Mucosa of stomach (tissue), 1 donor: ENCODE measurements around the gene TUBGCP2.

ENCODE experiments used
- H3K27me3 ChIP-seq: one replicate; pipeline ENCODE4 v1.7.0; 2013; ENCODE audit warnings: mild to moderate bottlenecking, low read length; ENCODE audit not compliant: control insufficient read depth, insufficient read depth
- H3K36me3 ChIP-seq: one replicate; pipeline ENCODE4 v1.7.0; 2013; ENCODE audit warnings: low read length; ENCODE audit not compliant: control insufficient read depth, insufficient read depth
- H3K4me1 ChIP-seq: one replicate; pipeline ENCODE4 v1.7.0; 2013; ENCODE audit warnings: mild to moderate bottlenecking, low read length; ENCODE audit not compliant: control insufficient read depth, insufficient read depth
- H3K4me3 ChIP-seq: one replicate; pipeline ENCODE4 v1.7.0; 2013; ENCODE audit warnings: low read length
- H3K9ac ChIP-seq: one replicate; pipeline ENCODE4 v1.7.0; 2013; ENCODE audit warnings: mild to moderate bottlenecking, low read length, moderate library complexity
- H3K9me3 ChIP-seq: one replicate; pipeline ENCODE4 v1.7.0; 2013; ENCODE audit warnings: mild to moderate bottlenecking, low read length, moderate library complexity; ENCODE audit not compliant: control insufficient read depth
- donor health status: Pancreatic carcinoma.

The TUBGCP2 gene

GRCh38 chr10:133287832-133288500 lies 20.7 kb downstream of the TUBGCP2 start:
- H3K9me3 ChIP-seq, result no peaks in the 10 kb centered on the region
- H3K27me3 ChIP-seq, result no peaks in the 10 kb centered on the region
- H3K36me3 ChIP-seq, result peaks cover 20% of the 10 kb centered on the region
- no peak overlapping the region for H3K4me3 ChIP-seq
- no peaks in the 10 kb centered on the region for H3K4me1 ChIP-seq
- H3K9ac ChIP-seq, result no peak overlapping the region

DNA sequence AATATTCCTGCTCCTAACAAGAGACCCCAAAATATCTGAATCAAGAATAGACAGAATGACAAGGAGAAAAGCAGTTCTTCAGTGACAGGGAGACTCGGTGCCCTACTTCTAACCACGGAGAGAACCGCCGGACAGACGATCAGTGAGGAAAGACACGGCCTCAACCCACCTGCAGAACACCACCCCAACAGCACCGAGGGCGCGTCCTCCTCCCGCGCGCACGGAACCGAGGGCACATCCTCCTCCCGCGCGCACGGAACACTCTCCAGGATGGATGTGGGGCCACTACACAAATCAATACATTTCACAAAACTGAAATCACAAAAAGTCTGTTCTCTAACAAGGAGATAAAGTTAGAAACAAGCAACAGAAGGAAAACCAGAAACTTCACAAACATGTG lies 22.3 kb downstream of the TUBGCP2 start:
- Histone ChIP-seq H3K9me3 (no peaks in the 10 kb centered on the region), H3K4me3 (no peak overlapping the region), H3K4me1 (no peaks in the 10 kb centered on the region), H3K9ac (no peak overlapping the region), H3K27me3 (no peaks in the 10 kb centered on the region), H3K36me3 (peaks cover 13% of the 10 kb centered on the region)

DNA sequence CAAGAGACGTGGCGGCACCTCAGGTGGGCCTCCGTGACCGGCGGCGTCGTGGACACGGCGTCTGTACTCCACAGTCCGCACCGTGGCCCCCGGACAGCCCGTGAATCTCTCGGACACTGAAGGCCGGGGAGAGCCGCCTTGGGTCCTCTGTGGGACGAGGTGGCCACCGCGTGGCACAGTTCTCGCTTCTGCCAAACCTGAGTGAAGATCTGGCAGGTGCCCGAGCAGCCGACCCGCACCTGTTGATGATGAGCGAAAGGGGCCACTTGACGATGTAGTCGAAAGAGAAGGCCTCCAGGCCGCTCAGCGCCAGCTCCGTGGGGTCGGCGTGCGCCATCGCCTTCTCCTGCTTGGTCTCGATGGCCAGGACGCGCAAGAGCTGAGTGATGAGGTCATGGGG lies 23.5 kb downstream of the TUBGCP2 start:
- H3K9me3 ChIP-seq, result no peaks in the 10 kb centered on the region
- H3K9ac ChIP-seq, result no peak overlapping the region
- H3K27me3 ChIP-seq, result no peaks in the 10 kb centered on the region
- H3K4me3 ChIP-seq, result no peak overlapping the region
- H3K36me3 ChIP-seq, result peaks cover 12% of the 10 kb centered on the region
- peaks cover 3% of the 10 kb centered on the region for H3K4me1 ChIP-seq

- Histone ChIP-seq H3K9me3 (no peaks in the 10 kb centered on the region), H3K36me3 (peaks cover 11% of the 10 kb centered on the region), H3K27me3 (no peaks in the 10 kb centered on the region), H3K4me1 (peaks cover 10% of the 10 kb centered on the region), H3K9ac (no peak overlapping the region), H3K4me3 (no peak overlapping the region)
Measured at GRCh38 chr10:133283931-133284330, 24.7 kb downstream of the TUBGCP2 start.

- Histone ChIP-seq H3K27me3 (no peaks in the 10 kb centered on the region), H3K9me3 (no peaks in the 10 kb centered on the region), H3K4me1 (peaks cover 20% of the 10 kb centered on the region), H3K9ac (no peak overlapping the region), H3K4me3 (no peak overlapping the region), H3K36me3 (peaks cover 9% of the 10 kb centered on the region)
Measured at GRCh38 chr10:133282846-133283390, 25.8 kb downstream of the TUBGCP2 start.

- Histone ChIP-seq H3K36me3 (peaks cover 9% of the 10 kb centered on the region), H3K9ac (no peak overlapping the region), H3K4me3 (no peak overlapping the region), H3K27me3 (peaks cover 4% of the 10 kb centered on the region), H3K4me1 (peaks cover 32% of the 10 kb centered on the region), H3K9me3 (no peaks in the 10 kb centered on the region)
Measured at GRCh38 chr10:133281628-133282372, 26.9 kb downstream of the TUBGCP2 start.

DNA sequence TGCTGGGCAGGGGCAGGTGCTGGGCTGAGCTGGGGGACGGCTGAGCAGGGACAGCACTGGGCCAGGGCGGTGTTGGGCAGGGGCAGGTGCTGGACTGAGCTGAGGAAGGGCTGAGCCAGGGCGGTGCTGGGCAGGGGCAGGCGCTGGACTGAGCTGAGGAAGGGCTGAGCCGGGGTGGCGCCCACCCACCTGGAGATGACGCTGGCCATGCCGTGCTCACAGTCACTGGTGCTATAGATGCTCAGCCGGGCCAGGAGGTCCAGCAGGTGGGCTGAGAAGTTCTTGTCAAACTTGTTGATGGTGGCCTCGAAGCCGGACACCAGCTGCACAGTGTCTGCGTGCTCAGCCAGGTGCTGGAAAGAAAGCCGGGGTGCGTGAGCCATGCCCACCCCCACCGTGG lies 27.6 kb downstream of the TUBGCP2 start:
- peaks cover 9% of the 10 kb centered on the region for H3K36me3 ChIP-seq
- no peak overlapping the region for H3K9ac ChIP-seq
- peaks cover 9% of the 10 kb centered on the region for H3K27me3 ChIP-seq
- peaks cover 38% of the 10 kb centered on the region for H3K4me1 ChIP-seq
- no peaks in the 10 kb centered on the region for H3K9me3 ChIP-seq
- no peak overlapping the region for H3K4me3 ChIP-seq

- H3K9ac ChIP-seq, result no peak overlapping the region
- no peak overlapping the region for H3K4me3 ChIP-seq
- no peaks in the 10 kb centered on the region for H3K9me3 ChIP-seq
- peaks cover 12% of the 10 kb centered on the region for H3K27me3 ChIP-seq
- peaks cover 44% of the 10 kb centered on the region for H3K4me1 ChIP-seq
- peaks cover 9% of the 10 kb centered on the region for H3K36me3 ChIP-seq
Measured at GRCh38 chr10:133280391-133281059, 28.1 kb downstream of the TUBGCP2 start.

DNA sequence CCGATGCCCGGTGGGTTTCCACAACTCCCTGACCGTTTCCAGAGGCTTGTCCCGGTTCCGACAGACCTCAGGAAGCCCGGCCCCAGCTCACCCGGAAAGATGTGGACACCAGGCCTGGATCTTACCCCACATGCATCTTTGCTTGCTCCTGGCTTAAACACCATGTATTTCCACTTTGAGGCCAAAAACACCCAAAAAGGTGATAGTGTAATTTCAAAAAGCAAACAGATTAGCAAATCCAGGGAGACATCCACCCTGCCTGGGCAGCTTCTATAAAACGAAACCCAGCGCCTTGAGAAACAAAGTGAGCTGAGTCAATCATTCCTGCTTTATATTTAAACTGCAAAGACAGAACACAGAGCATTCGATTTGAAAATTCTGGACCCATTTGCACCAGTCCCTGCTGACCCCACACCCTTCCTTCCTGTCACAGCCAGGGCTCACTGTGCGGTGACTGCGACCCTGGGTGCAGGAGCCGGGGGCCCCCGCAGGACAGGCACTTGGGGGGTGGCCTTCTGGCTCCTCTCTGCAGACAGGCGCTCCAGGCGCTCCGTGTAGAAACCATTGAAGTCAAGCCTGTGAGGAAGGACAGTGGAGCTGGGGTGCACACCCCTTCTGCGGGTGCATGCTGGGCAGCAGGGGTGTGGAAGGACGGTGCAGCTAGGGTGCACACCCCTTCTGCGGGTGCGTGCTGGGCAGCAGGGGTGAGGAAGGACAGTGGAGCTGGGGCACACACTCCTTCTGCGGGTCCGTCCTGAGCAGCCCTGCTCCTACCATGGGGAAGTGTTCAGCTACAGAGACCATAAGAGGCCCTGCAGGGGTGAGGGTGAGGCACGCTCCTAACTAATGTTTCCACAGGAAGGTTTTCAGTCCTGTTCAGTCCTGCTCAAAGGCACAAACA lies 29.1 kb downstream of the TUBGCP2 start:
- no peak overlapping the region for H3K9ac ChIP-seq
- peaks cover 9% of the 10 kb centered on the region for H3K36me3 ChIP-seq
- H3K27me3 ChIP-seq, result peaks cover 14% of the 10 kb centered on the region
- no peak overlapping the region for H3K4me3 ChIP-seq
- no peaks in the 10 kb centered on the region for H3K9me3 ChIP-seq
- peaks cover 53% of the 10 kb centered on the region for H3K4me1 ChIP-seq

- Histone ChIP-seq H3K9ac (peak overlapping the region; percentile 60), H3K4me3 (peak overlapping the region; percentile 15), H3K9me3 (no peaks in the 10 kb centered on the region), H3K27me3 (peaks cover 16% of the 10 kb centered on the region), H3K4me1 (peaks cover 54% of the 10 kb centered on the region), H3K36me3 (peaks cover 6% of the 10 kb centered on the region)
Measured at GRCh38 chr10:133278577-133279265, 30.0 kb downstream of the TUBGCP2 start.

- Histone ChIP-seq H3K9me3 (no peaks in the 10 kb centered on the region), H3K9ac (peak overlapping the region; percentile 60), H3K27me3 (peaks cover 16% of the 10 kb centered on the region), H3K36me3 (peaks cover 6% of the 10 kb centered on the region), H3K4me1 (peaks cover 54% of the 10 kb centered on the region), H3K4me3 (peak overlapping the region; percentile 15)
Measured at GRCh38 chr10:133277993-133278576, 30.6 kb downstream of the TUBGCP2 start.
